ENCODE measurements around the gene KCTD14.
"Not testable (repeated sequence)": the region's sequence is repeated elsewhere in the genome, so short reads cannot be mapped to it uniquely, and the experiment has no call there.

The KCTD14 gene

DNA sequence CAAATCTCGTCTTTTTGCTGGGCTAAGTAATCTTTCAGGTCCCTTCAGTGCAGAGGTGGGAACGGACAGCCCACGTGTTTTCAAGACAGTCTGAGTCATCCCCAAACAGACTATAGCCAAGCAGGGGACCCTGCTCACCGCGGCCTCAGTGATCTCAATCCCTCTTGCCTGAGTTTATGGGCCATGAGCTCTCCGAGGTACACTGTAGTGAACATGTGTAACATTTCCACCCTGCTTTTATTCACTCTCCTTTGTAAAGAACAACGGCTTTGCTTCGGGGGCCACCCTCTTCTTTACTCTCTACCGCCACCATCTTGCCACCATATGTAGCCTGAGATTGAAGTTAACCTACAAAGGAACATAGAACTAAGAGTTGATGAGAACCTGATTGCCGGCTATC is 11.5 kb upstream of the KCTD14 start:
- DNase-seq (ENCODE audit: low read depth), result no peak
- TF ChIP-seq, protein P1, sequence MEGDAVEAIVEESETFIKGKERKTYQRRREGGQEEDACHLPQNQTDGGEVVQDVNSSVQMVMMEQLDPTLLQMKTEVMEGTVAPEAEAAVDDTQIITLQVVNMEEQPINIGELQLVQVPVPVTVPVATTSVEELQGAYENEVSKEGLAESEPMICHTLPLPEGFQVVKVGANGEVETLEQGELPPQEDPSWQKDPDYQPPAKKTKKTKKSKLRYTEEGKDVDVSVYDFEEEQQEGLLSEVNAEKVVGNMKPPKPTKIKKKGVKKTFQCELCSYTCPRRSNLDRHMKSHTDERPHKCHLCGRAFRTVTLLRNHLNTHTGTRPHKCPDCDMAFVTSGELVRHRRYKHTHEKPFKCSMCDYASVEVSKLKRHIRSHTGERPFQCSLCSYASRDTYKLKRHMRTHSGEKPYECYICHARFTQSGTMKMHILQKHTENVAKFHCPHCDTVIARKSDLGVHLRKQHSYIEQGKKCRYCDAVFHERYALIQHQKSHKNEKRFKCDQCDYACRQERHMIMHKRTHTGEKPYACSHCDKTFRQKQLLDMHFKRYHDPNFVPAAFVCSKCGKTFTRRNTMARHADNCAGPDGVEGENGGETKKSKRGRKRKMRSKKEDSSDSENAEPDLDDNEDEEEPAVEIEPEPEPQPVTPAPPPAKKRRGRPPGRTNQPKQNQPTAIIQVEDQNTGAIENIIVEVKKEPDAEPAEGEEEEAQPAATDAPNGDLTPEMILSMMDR (IDR thresholded peaks at IDR 0.05; ENCODE audit: low read length, missing control alignments), result no peak
- H3K4me3 ChIP-seq (replicated peaks; ENCODE audit: low read depth, low read length), result no peak overlapping the region

DNA sequence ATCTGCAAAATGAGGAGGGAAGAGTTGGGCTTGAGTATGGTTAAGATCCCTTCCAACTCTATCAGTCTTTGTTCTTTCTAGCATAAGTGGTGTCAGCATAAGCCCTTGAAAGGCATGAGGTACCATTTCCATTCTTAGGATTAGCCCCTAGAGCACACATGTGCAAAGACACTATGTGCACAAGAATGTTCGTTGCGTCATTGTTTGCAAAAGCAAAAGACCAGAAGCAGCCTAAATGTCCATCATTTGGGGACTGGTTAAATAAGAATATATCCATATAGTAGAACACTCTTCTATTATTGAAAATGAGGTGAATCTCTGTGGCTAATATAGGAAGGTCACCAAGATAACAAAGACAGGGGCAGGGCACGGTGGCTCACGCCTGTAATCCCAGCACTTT is 10.0 kb upstream of the KCTD14 start:
- DNase-seq (ENCODE audit: low read depth), result no peak
- H3K4me3 ChIP-seq (replicated peaks; ENCODE audit: low read depth, low read length), result no peak overlapping the region
- TF ChIP-seq, protein P1 (IDR thresholded peaks at IDR 0.05; ENCODE audit: low read length, missing control alignments), result no peak

DNA sequence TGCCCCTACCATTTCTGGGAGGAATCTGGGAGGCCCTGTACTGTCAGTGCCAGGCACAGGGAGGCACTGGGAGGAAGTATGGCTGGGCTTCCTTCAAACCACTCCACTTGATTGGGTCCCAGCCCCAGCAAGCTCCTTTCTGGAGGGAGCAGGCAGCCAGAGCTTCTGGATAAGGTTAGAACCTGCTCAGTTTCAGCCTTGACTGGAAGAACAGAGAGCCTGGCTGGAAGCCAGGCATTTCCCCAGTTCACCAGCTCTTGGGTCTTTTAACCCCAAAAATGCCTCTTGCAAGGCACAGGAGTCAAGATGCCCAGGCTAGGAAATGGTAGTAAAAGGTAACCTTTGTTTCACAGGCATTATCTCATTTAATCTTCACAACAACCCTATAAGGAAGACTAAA is 9.0 kb upstream of the KCTD14 start:
- peak; percentile 46 for DNase-seq (ENCODE audit: low read depth)
- no peak overlapping the region for H3K4me3 ChIP-seq (replicated peaks; ENCODE audit: low read depth, low read length)
- TF ChIP-seq, protein P1 (IDR thresholded peaks at IDR 0.05; ENCODE audit: low read length, missing control alignments), result no peak

DNA sequence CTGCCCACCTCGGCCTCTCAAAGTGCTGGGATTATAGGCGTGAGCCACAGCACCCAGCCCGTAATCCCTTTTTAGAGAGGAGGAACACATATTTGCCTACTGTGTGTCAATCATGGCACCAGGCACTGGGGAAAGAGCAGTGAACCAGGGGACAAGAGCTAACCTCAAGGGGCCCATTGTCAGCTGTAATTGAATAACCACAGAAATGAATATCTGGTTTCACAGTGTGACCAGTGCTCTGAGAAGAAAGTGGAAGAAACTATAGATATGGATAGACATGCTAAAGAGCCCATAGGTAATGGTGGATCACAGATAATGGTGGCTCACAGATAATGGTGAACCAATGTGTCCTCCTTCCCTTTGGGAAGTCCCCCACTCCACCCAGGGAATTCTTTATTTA is 8.6 kb upstream of the KCTD14 start:
- H3K4me3 ChIP-seq (replicated peaks; ENCODE audit: low read depth, low read length), result no peak overlapping the region
- DNase-seq (ENCODE audit: low read depth), result no peak
- TF ChIP-seq, protein P1 (IDR thresholded peaks at IDR 0.05; ENCODE audit: low read length, missing control alignments), result no peak

DNA sequence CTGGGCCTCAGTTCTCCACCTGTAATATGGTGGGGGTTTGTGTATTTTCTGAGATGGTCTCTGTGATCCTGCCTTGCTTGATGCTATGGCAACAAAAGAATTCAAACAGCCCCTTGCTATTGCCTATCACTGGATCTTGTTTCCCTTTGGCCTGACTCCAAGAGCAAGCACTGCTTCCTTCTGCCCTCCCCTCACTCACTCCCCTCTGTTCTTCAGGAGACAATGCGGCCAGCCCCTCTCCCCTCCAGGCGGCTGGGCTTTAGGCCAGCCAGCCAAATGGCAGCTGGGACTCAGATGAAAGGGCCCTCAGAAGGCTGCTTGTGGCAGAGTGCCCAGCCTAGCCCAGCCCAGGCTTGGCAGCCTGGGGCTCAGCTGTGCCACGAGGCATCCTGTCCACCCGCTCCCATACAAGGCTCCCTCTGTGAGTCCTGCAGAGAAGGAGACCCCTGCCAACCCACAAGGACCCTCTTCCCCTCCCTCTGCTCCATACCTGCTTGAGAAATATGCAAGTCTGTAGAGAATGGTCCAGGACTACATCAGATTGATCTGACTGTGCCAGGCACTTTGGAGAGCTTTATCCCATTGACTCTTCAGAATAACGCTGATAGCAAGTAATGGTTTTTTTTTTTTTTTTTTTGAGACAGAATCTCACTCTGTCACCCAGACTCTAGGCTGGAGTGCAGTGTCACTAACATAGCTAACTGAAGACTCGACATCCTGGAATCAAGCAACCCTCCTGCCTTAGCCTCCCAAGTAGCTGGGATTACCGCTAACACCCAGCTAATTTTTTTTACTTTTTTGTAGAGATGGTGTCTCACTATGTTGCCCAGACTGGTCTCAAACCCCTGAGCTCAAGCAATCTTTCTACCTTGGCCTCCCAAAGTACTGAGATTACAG is 7.6 kb upstream of the KCTD14 start:
- peak; percentile 89 for DNase-seq (ENCODE audit: low read depth)
- H3K4me3 ChIP-seq (replicated peaks; ENCODE audit: low read depth, low read length), result no peak overlapping the region
- TF ChIP-seq, protein P1 (IDR thresholded peaks at IDR 0.05; ENCODE audit: low read length, missing control alignments), result no peak

DNA sequence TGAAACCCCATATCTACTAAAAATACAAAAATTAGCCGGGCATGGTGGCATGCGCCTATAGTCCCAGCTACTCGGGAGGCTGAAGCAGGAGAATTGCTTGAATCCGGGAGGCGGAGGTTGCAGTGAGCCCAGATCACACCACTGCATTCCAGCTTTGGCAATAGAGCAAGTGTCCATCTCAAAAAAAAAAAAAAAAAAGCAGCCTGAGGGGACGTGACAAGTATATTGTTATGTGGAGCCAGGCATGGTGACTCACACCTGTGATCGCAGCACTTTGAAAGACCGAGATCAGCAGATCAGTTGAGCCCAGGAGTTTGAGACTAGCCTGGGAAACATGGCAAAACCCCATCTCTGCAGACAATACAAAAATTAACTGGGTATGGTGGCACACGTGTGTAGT is 5.3 kb upstream of the KCTD14 start:
- H3K4me3 ChIP-seq (replicated peaks; ENCODE audit: low read depth, low read length); DNase-seq (ENCODE audit: low read depth): not testable (repeated sequence)

DNA sequence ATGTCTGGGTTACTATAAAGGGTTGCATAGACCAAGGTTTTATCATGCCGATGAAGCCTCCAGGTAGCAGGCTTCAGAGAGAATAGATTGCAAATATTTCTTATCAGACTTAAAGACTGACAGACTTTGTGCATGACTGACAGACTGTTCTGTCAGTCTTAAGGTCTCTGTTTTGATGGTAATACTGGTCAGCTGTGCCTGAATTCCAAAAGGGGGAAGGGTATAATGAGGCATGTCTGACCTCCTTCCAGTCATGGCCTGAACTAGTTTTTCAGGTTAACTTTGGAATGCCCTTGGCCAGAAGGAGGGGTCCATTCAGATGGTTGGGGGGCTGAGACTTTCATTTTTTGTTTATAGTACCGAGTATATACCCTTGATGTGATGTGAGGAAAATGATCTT is 4.7 kb upstream of the KCTD14 start:
- TF ChIP-seq, protein P1 (IDR thresholded peaks at IDR 0.05; ENCODE audit: low read length, missing control alignments), result no peak
- no peak for DNase-seq (ENCODE audit: low read depth)
- H3K4me3 ChIP-seq (replicated peaks; ENCODE audit: low read depth, low read length), result no peak overlapping the region
